Activated effector memory CD4-positive, alpha-beta T cell treated with anti-CD3 and anti-CD28 coated beads, Interleukin-2, amount 50 U/mL, for 16 hours (primary cell): ENCODE measurements around the gene TBX6.

Source experiments
- DNase-seq: peaks from one replicate; pipeline ENCODE4 v3.0.0-alpha.2; 2020

The TBX6 gene

DNA sequence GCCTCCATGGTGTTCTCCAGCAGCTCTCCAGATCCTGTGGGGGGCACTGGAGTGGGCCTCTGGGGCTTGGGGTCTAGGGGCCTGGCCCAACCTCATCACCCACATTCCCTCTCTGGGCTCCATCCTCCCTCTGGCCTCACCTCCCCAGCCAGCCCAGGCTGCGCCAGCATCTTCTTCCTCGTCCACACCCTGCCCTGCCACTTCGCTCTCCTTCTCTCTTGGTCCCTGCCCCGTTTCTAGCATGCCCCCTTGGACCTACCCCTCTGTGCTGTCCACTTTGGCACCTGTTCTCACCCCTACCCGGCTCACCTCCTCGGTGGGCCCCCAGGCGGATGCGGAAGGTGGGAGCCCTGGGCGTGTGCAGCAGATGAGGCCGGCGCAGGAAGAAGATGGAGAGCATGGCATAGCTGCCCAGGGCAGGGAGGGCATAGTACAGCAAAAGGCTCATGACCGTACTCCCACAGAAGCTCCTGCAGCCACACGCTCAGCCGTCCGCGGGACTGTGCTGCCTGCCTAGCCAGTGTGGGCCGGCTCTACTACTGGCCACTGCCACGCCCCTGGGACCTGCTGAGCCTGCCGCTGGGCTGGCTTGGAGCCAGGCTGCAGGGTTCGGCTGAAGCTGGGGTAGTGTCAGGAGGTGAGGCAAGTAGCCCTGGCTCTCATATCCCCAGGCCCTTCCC is 21.4 kb upstream of the TBX6 start, which contains the start of gene GDPD3:
Gene GDPD3 (minus strand): TSS at position 507 of the 680 bp plus-strand sequence. CDS start 59 bp downstream, at position 448.
- DNase-seq, result no peak

DNA sequence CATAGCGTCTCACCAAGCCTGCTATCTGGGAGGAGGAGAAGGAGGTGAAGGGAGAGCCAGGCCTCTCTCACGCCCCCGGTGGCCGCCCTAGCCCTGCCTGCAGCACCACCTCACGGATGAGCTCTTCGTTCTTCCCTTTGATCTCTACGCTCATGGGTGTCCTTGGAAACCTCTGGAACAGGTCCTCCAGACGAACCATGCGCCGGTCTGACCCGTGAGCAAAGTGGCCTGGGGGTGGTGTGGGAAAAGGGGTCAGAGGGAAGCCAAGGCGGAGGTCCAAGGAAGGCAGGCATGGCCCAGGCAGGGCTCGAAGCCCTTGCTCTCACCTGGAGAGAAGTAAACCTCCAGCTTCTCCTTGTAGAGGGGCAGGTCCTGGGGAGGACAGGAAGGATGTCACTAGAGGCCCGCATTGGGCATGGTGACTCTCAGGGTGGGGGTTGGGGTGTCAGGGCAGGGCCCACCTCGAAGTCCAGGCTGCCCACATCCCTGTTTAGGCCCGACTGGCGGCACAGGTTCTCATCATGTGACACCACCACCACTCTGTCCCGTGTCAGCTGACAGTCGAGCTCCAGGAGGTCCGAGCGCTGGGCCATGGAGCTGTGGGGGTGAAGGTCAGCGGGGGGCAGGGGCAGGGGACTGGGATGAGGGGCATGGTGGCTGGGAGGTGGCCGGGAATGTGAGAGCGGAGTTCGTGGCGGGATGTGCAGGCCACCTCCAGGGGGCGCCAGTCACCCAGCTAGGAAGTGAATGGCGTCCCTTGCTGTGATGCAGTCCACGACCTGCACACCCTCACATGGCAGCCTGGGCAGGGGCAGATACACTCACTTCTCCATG is 20.7 kb upstream of the TBX6 start:
- DNase-seq, result peak; percentile 84

DNA sequence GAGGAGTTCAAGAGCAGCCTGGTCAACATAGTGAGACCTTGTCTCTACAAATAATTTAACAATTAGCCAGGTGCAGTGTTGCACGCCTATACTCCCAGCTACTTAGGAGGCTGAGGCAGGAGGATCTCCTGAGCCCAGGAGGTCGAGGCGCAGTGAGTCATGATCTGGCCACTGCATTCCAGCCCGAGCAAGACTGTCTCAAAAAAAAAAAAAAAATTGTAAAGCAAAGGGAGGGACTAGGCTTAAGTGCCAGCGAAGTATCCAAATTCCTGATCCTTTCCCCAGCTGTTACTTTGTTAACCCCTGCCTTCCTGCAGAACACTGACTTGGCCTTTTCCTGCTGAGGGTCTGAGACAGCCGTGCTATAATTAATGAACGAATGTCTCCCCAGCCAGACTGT is 18.9 kb upstream of the TBX6 start:
- DNase-seq, result no peak

DNA sequence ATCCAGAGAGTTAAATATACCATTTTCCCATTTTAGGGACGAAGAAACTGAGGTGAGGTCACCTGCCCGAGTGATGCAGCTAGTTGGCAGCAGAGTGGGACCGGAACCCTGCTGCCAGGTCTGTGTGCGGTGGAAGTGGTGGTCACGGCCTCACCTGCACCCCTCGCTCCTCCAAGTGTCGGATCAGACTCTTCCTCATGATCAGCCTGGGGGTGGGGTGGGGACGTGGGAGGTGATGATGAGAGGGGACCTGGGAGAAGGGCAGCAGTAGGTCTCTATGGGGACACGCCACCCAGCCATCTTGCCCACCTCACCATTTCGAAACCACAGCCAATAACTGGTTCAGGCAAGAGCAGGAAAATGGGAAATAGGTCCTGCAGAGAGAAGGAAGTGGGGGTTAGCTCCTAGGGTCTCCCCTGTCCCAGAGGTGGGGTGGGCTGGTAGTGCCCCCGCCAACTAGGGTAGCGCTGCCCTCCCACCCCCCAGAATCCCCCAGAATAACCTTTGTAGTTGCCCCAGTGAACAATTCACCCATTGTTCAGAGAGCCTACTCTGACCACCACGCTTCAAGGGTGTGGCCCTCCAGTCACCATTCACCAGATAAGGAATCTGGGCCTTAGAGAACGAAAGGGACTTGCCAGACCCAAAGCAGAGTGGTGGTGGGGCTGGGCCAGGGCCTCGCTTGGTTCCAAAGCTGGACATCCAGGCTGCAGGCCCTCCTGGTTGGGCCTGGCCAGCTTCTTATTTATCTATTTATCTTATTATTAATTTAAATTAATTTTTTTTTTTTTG is 16.5 kb upstream of the TBX6 start:
- no peak for DNase-seq

GRCh38 chr16:30104492-30104891 is 12.8 kb upstream of the TBX6 start:
- DNase-seq, result no peak

- no peak for DNase-seq
Measured at GRCh38 chr16:30104090-30104489, 12.4 kb upstream of the TBX6 start.

DNA sequence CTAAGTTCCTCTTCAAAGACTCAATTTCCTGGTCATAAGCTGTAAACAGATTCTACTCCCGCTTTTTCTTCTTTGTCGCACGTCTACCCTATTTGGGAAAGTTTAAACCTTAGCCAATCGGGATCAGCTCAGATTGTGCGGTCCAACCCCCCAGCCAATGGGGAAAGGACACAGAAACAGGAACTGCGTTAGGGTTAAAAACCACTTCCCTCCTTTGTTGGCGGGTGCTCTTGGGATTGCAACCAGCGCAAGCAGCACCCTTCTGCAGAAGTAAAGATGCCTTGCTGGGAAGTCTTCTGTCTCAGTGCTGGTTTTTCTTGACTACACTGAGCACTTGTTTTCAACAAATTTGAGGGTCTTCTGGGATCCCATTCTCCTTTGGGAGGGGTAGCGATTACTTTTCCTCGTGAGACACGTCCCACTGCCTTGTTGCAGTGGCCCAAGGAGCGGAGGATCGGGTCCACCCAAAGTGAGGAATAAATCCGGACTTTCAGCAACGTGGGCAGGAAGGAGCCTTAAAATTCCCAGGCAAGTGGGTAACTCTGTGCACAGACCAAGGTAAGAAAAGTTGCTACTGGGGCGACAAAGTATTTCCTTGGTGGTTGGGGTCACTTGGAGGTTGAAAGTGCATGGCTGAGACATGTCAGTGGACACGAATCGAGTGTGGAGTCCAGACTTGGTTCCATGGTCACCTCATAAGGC is 5.3 kb upstream of the TBX6 start:
- no peak for DNase-seq

- DNase-seq, result peak; percentile 96
Measured at GRCh38 chr16:30096105-30096861, 4.6 kb upstream of the TBX6 start, which contains the start of gene YPEL3. Gene YPEL3 (minus strand): TSS chr16:30096213. CDS start chr16:30095482, 731 bp downstream.

- DNase-seq, result peak; percentile 68
Measured at GRCh38 chr16:30095166-30096078, 3.7 kb upstream of the TBX6 start.

GRCh38 chr16:30094541-30095165 is 2.9 kb upstream of the TBX6 start:
- no peak for DNase-seq

GRCh38 chr16:30092373-30093010 is 768 bp upstream of the TBX6 start:
- DNase-seq, result peak; percentile 87

DNA sequence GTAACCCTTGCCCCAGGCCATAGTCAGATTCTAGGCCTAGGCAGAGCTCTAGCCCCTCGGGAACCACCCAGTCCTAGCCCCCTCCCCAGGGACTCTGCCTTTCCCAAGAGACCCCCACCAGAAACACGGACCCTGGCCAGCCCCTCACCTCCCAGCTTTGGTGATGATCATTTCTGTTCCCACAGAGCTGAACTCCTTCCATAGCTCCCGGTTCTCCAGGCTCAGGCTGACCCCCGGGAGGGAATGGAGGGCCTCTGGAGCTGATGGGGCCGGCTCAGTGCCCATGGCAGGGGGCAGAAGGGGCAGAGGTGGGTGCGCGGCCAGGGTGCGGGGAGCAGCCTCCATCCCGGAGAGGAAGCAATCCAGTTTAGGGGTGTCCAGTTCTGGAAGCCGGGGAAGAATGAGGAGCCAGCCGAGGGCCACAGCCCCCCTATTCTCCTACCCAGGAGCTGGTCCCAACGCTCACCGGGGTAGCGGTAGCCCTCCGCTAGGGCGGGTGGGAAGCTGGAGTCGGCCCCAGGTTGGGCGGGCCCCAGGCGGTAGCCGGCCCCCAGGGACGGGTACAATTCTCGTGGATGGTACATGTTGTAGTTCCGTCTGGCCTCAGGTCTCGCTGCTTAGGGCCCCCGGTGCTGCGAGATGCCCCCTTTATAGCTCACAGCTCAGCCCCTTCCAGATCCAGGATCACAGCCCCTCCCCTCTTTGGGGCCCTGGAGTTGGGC is 953 bp downstream of the TBX6 start:
- DNase-seq, result no peak

GRCh38 chr16:30088832-30089624 is 2.7 kb downstream of the TBX6 start:
- no peak for DNase-seq

DNA sequence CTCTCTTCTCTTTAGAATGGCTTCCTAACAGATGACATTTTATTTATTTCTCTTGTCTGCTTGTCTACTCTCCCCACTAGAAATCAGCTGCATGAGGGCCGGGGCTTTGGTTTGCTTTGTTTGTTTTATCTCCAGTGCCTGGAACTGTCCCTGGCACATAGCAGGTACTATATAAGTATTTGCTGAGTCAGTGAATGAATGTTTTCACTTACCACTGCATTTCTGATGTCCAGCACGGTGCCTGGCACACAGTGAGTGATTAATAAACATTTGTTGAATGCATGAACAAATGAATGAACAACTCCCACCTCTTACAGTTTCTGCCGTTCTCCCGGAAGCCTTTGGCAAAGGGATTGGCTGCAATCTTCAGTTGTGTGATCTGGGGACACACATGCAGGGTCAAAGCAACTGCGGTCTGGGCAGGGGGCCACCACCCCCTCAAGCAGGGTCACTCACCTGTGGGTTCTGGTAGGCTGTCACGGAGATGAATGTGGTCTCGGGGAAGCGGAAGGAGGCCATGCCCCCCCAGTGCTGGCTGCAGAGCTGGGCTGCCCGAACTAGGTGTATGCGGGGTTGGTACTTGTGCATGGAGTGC is 3.4 kb downstream of the TBX6 start:
- DNase-seq, result no peak

DNA sequence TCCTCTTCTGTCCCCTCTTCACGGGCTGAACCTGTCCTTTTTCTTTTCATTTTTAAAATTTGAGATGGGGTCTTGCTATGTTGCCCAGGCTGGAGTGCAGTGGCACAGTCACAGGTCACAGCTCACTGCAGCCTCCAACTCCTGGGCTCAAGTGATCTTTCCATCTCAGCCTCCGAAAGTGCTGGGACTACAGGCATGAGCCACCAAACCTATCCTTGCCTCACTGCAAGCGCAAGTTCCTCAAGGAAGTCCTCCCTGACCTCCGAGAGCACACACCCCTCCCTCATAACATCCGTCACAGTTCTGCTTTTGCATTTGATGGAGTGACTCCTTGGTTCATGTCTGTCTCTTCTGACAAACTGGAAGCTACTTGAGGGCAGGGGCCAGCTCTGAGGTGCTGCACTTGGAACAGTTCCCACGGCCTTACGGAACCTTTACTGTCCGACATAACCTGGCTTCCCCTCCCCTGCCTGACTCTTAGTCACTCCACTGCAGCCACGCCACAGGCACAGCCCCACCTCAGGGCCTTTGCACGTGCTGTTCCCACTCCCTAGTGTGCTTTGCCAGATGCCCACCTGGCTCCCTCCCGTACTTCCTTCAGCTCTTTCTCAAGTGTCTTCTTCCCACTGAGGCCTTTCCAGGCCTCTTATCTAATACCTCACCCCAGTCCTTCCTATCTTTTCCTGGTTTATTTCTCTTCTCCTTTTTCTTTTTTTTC is 4.4 kb downstream of the TBX6 start:
- DNase-seq, result no peak

DNA sequence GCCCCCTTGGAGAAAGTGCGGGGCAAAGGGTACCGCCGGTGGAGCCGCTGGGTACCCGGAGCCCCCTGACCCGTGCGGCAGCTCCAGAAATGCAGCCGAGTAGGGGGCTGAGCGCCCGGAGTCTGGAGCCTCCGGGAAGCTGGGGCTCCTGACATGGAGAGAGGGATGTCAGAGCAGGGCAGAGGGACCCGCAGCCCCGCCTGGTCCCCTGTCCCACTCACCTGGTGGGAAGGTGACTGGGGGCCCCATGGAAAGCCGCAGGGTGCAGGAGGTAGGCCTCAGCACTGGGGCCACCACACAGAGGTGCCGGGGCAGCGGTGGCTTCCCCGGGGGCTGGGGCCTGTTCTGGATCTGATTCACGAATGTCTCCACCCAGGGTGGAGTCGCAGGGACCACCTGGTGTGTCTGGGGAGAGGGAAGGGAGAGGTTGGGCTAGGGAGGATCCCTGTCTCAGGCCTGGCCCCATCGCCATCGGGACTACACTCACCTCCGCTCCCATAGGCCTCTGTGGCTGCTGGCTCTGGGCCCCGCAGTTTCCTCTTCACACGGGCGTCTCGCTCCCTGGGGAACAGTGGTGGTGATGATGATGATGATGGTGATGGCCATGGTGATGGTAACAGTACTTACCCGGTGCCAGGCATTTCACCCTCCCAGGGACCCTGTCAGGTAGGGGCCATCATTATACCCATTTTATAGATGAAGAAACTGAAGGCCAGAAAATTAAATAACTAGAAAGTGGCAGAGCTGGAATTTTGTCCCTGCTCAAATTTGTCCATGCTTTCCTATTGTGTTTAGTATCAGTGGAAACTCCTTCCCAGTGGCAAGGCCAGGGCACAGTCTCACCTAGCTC is 5.2 kb downstream of the TBX6 start:
- no peak for DNase-seq
